Lower leg skin (tissue), 3 donors: ENCODE results near the gene GM2A.

Experiments used
- POLR2A ChIP-seq, 2 donors: fragments of 450-650 bp; IDR thresholded peaks; one replicate each; pipeline ENCODE4 v1.6.1; 2016 to 2017; ENCODE audit warnings: antibody characterized with exemption in 2 of 2, mild to moderate bottlenecking in 1 of 2, moderate library complexity in 1 of 2
- TF ChIP-seq, protein P1 (sequence below), 3 donors: fragments of 450-650 bp; IDR thresholded peaks; one replicate each; pipeline ENCODE4 v1.5.1; 2016; ENCODE audit warnings: antibody characterized with exemption in 3 of 3, mild to moderate bottlenecking in 3 of 3, moderate library complexity in 2 of 3

DNA sequence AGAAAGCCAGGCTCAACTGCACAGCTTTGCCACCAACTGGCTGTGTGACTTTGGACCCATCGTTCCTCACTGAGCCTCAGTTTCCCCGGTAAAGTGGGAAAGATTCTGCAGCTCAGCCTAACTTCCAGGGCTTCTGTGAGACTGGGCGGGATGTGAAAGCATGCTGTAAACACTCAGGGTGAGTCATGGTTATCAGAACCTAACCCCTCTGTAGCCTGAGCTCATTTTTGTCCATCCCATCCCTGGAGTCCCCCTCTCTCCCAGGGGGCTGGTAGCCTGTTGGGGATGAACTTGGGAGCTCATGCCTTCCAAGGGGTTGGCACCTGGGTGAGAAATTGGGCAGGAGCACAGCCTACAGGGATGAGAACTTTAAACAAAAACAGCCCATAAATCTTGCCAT is 31.4 kb upstream of the GM2A start:
- TF ChIP-seq, protein P1, sequence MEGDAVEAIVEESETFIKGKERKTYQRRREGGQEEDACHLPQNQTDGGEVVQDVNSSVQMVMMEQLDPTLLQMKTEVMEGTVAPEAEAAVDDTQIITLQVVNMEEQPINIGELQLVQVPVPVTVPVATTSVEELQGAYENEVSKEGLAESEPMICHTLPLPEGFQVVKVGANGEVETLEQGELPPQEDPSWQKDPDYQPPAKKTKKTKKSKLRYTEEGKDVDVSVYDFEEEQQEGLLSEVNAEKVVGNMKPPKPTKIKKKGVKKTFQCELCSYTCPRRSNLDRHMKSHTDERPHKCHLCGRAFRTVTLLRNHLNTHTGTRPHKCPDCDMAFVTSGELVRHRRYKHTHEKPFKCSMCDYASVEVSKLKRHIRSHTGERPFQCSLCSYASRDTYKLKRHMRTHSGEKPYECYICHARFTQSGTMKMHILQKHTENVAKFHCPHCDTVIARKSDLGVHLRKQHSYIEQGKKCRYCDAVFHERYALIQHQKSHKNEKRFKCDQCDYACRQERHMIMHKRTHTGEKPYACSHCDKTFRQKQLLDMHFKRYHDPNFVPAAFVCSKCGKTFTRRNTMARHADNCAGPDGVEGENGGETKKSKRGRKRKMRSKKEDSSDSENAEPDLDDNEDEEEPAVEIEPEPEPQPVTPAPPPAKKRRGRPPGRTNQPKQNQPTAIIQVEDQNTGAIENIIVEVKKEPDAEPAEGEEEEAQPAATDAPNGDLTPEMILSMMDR (IDR thresholded peaks at IDR 0.05): no peak
- no peak for TF ChIP-seq POLR2A (IDR thresholded peaks at IDR 0.05)
